ENCODE measurements around the gene PRKCB.
"Not testable (repeated sequence)": the region's sequence is repeated elsewhere in the genome, so short reads cannot be mapped to it uniquely, and the experiment has no call there.

PRKCB gene

DNA sequence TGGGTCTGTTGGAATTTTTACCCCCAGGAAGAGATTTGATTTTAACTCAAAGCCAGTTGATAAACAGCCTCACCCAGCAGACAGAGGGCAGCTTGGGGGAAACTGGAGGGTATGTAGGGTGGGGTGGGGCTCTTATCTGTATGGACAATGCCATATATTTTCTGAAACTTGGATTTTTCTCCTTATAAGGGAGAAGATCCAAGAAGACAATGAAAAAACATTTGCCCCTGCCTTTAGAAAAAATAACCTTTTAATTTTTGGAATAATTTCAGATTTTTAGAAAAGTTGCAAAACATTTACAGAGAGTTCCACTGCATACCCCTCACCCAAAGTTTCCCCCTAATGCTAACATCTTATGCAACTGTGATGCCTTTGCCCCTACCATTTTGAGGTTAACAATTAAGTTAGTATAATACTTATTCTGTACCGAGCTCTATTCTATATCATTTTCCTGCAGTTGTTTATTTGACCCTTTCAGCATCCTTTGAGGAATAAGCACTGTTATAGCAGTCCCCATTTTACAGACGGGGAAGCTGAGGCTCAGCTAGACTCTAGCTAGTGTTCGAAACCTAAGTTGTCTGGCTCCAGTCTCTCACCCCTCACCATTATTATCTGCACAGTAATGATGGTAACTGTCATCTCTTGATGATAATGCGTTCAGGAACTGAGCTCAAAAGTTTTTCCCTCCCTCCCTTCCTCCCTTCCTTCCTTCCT, 66.4 kb downstream of the PRKCB start:
- Mint-ChIP-seq H3K36me3 (peaks cover 3% of the 10 kb centered on the region), H3K27me3 (no peaks in the 10 kb centered on the region), H3K27ac (peak overlapping the region; percentile 38), H3K9me3 (no peaks in the 10 kb centered on the region), H3K4me3 (no peak overlapping the region), H3K4me1 (peaks cover 80% of the 10 kb centered on the region)

DNA sequence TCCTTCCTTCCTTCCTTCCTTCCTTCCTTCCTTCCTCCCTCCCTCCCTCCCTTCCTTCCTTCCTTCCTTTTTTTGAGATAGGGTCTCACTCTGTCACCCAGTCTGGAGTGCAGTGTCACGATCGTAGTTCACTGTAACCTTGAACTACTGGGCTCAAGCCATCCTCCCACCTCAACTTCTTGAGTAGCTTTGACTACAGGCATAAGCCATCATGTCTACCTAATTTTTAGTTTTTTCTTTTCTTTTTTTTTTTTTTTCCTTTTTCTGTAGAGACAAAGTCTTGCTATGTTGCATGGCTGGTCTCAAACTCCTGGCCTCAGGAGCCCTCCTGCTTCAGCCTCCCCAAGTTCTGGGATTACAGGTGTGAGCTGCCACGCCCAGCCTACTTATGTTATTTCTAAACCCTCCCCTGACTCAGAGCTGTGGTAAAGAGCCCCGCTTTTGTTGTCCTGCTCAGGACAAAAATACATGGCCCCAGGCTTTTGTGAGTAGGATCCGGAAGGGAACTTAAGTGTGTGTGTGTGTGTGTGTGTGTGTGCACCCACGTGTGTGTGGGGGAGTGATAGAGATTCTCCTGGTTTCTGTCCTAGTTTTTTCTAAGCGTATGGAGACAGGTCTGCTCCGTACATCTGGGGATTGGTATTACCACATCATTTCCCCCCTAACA, 67.1 kb downstream of the PRKCB start:
- Mint-ChIP-seq H3K27ac (no peak overlapping the region), H3K9me3 (no peaks in the 10 kb centered on the region), H3K4me3 (no peak overlapping the region), H3K27me3 (no peaks in the 10 kb centered on the region), H3K36me3 (peaks cover 3% of the 10 kb centered on the region), H3K4me1 (peaks cover 82% of the 10 kb centered on the region)

DNA sequence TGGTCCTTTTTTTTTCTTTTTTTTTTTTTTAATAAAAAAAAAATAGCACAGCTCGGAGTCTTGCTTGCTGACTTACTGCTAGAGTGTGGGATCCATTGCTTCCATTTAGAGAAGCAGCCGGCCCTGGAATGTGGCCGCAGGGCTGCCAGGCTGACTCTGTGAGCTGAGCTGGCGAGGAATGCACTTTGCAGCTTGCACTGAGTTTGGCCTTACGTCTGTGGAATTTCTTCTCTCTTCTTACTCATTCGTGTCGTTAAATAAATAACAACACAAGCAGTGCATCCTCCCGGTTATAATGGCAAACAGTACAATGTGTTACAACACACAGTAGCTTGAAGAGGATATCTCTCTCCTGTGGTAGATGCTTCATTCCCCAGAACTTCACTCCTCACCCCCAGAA, 69.2 kb downstream of the PRKCB start:
- H3K4me1 Mint-ChIP-seq, result peaks cover 88% of the 10 kb centered on the region
- H3K9me3 Mint-ChIP-seq, result no peaks in the 10 kb centered on the region
- H3K4me3 Mint-ChIP-seq, result no peak overlapping the region
- no peaks in the 10 kb centered on the region for H3K27me3 Mint-ChIP-seq
- peaks cover 3% of the 10 kb centered on the region for H3K36me3 Mint-ChIP-seq
- peak overlapping the region; percentile 41 for H3K27ac Mint-ChIP-seq

DNA sequence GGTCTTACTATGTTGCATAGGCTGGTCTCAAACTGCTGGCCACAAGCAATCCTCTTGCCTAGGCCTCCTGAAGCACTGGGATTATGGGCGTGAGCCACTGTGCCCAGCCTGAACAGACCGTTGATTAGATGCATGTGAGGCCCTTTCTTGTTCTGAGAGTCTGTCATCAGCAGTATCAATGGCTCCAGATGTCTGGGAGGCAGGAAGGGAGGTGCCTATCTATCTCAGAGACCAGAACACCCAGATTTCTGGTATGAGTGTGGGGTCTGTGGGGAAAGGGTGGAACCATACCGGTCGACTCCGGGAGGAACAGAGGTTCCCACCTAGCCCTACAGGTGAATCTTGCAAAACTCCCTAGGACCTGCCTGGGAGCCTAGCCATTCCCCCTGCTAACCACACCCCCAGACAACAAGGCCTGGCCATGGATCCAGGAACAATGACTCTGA, 71.7 kb downstream of the PRKCB start:
- Mint-ChIP-seq H3K4me1 (peaks cover 74% of the 10 kb centered on the region), H3K4me3 (no peak overlapping the region), H3K9me3 (no peaks in the 10 kb centered on the region), H3K27me3 (no peaks in the 10 kb centered on the region), H3K36me3 (peaks cover 4% of the 10 kb centered on the region), H3K27ac (no peak overlapping the region)

DNA sequence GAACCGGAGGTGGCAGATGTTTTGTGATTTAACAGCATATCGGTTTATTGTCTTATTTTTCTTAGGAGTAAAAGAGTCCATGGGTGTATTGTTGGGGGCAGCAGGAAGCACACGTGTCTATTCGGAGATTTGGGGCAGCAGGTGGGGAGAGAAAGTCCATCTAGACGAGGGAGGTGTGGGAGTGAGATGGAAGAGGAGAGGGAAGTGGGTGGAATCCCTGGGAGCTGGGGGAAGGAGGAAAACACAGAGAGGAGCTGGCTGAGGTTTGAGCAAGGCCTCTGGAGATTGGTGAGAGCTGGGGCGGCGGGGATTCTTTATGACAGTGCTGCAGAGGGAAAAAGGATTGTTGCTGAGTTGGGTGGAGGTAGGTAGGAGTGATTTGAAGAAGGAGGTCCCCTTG, 72.1 kb downstream of the PRKCB start:
- no peaks in the 10 kb centered on the region for H3K27me3 Mint-ChIP-seq
- H3K9me3 Mint-ChIP-seq, result no peaks in the 10 kb centered on the region
- H3K27ac Mint-ChIP-seq, result peak overlapping the region; percentile 83
- H3K36me3 Mint-ChIP-seq, result peaks cover 4% of the 10 kb centered on the region
- no peak overlapping the region for H3K4me3 Mint-ChIP-seq
- peaks cover 71% of the 10 kb centered on the region for H3K4me1 Mint-ChIP-seq

DNA sequence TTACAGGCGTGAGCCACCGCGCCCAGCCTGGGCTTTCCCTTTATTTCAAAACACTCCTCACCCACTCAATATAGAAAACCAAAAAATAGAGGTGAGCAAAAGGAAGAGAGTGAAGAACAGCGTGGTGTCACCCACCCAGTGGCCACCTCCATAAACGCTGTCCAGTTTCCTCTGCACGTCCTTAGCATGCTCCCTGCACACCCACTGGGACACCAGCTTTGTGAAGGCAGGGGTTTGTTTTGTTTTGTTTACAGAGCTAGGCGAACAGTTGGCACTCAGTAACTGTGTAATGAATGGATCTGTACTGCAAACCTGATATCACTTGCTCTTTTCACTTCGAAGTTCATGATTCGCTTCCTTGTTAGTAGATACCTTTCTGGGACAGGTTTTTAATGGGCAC, 73.0 kb downstream of the PRKCB start:
- Mint-ChIP-seq H3K4me1 (peaks cover 71% of the 10 kb centered on the region), H3K27me3 (no peaks in the 10 kb centered on the region), H3K36me3 (peaks cover 4% of the 10 kb centered on the region), H3K4me3 (no peak overlapping the region), H3K27ac (no peak overlapping the region), H3K9me3 (no peaks in the 10 kb centered on the region)

DNA sequence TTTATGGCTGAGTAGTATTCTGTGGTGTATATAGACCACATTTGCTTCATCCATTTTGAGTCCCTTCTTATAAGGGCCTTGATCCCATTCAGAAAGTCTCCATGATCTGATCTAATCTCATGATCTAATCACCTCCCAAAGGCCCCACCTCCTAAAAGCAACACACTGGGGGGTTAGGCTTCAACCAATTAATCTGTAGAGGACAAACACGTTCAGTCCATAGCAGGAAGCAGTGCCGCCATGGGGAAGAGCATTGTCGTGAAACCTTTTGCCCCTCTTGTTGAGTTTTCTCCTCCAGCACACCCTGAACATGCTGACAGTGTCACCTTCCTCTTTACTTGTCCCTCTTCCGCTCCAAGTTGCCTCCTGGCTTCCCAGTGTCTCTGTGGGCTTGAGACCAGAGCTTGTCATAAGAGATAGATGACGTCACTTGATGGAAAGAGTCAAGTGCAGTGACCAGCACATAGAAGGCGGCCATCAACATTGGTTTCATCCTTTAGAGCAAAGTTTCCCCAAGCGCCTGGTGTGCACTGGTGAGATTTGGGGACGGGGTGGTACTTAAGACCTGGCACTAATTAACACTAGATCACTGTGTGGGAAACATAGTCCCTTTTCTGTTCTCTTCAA, 74.1 kb downstream of the PRKCB start:
- Mint-ChIP-seq H3K36me3 (peaks cover 4% of the 10 kb centered on the region), H3K9me3 (no peaks in the 10 kb centered on the region), H3K27ac (peak overlapping the region; percentile 38), H3K4me3 (no peak overlapping the region), H3K4me1 (peaks cover 76% of the 10 kb centered on the region), H3K27me3 (no peaks in the 10 kb centered on the region)

DNA sequence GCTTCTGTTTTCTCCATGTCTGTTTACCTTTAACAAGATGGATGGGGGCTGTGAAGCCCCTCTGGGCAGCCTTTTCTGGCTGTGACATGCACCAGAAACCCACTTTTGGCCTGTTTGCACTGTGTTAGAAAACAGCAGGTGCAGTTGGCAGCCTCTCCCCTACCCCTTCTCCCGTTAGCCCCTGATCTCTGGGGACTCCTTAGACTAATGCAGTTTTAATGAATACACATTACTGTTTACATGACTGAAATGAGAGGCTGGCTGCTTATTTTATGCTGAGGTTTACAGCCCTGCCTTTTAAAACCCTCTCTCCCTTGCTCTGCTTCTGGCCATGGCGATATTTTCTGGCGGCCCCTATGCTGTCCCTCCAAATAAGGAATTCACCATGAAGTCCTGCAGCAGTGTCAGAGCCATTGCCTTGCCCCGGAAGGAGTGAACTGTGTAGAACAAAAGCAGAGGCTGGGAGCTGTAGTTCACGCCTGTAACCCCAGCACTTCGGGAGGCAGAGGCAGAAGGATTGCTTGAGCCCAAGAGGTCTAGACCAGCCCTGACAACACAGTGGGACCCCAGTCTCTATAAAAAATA, 79.3 kb downstream of the PRKCB start:
- Mint-ChIP-seq H3K9me3 (no peaks in the 10 kb centered on the region), H3K27me3 (no peaks in the 10 kb centered on the region), H3K4me3 (no peak overlapping the region), H3K4me1 (peaks cover 54% of the 10 kb centered on the region), H3K27ac (no peak overlapping the region), H3K36me3 (peaks cover 13% of the 10 kb centered on the region)

DNA sequence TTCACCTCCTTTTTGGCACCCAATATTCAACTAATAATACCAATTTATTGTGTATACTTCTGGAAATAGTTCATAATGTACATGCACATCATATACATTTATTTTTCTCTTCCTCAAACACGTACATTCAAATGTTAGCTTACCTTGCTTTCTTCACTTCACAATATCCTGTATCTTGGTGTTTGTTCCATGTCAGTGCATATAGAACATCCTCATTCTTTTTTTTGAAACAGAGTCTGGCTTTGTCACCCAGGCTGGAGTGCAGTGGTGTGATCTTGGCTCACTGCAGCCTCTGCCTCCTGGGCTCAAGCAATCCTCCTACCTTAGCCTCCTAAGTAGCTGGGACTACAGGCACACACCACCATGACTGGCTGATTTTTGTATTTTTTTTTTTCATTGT, 80.8 kb downstream of the PRKCB start:
- H3K4me3 Mint-ChIP-seq, result not testable (repeated sequence)

DNA sequence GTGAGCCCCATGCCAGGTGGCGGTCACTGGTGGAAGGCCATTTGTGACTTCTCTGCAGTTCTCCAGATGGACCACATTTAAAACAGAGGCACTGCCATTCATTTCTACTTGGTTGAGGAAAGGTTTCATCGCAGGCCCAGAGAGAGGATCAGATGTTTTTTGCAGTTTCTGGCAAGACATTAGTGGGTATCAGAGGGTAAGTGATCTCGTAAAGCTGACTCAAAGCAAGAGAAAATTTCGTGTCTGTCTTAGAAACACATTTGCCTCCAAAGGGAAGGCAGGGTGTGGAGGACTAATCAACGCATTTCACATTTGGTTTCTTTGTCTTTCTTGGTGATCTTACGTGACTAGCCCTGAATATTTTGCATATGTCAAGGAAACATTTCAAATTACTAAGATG, 81.8 kb downstream of the PRKCB start:
- Mint-ChIP-seq H3K27ac (no peak overlapping the region), H3K36me3 (peaks cover 13% of the 10 kb centered on the region), H3K4me3 (no peak overlapping the region), H3K9me3 (no peaks in the 10 kb centered on the region), H3K4me1 (peaks cover 69% of the 10 kb centered on the region), H3K27me3 (no peaks in the 10 kb centered on the region)

More for the DNA sequence above, 80.8 kb downstream of the PRKCB start:
- H3K27ac Mint-ChIP-seq, H3K27me3 Mint-ChIP-seq, H3K9me3 Mint-ChIP-seq: not testable (repeated sequence)
- H3K4me1 Mint-ChIP-seq, result peaks cover 62% of the 10 kb centered on the region
- H3K36me3 Mint-ChIP-seq, result peaks cover 16% of the 10 kb centered on the region

DNA sequence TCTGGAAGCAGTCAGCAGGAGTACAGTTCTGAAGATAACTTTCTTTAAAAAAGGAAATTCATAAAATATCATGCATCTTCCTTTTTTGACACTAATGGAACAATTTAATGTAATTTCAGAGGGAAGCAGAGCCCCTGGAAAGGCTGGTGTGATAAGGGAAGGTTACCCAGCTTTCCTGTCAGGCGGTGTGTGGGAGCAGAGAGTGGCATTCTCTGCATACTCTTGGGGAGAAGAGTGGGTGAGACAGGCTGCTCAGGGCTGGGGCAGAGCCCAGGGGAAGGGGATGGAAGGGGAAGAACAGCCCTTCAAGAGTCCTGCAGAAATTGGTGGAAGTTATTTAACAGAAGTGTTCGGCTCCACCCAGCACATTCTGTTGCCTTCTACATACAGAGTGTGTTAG, 84.7 kb downstream of the PRKCB start:
- peaks cover 63% of the 10 kb centered on the region for H3K4me1 Mint-ChIP-seq
- peak overlapping the region; percentile 19 for H3K27ac Mint-ChIP-seq
- H3K4me3 Mint-ChIP-seq, result no peak overlapping the region
- peaks cover 19% of the 10 kb centered on the region for H3K36me3 Mint-ChIP-seq
- H3K9me3 Mint-ChIP-seq, result no peaks in the 10 kb centered on the region
- no peaks in the 10 kb centered on the region for H3K27me3 Mint-ChIP-seq

DNA sequence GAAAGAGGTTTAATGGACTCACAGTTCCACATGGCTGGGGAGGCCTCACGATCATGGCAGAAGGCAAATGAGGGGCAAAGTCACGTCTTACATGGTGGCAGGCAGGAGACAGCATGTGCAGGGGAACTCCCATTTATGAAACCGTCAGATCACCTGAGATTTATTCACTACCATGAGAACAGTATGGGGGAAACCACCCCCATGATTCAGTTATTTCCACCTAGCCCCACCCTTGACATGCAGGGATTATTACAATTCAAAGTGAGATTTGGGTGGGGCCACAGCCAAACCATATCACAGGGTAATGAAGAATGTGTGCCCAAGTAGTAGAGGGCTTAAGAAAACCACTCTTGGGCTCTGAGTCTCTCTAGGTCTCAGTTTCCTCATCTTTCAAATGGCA, 85.1 kb downstream of the PRKCB start:
- Mint-ChIP-seq H3K36me3 (peaks cover 22% of the 10 kb centered on the region), H3K27me3 (no peaks in the 10 kb centered on the region), H3K4me1 (peaks cover 63% of the 10 kb centered on the region), H3K27ac (peak overlapping the region; percentile 19), H3K4me3 (no peak overlapping the region), H3K9me3 (no peaks in the 10 kb centered on the region)

DNA sequence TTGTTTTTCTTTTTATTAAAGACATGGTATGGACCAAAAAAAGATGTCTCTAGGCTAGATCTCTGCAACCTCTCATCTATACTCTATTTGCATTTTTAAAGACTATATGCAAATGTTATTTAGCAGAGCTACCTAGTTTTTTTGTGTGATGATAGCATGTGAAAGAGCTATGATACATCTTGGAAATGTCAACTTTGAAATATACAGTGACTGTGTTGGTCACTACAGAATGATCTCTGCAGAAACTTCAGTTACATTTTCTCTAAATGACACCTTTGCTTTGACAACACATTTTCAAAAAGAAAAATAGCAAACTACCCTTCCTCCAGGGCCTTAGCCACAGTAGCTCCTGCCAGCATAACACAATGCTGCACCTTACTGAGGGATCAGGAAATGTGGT, 86.6 kb downstream of the PRKCB start:
- Mint-ChIP-seq H3K36me3 (peaks cover 21% of the 10 kb centered on the region), H3K27ac (peak overlapping the region; percentile 56), H3K27me3 (no peaks in the 10 kb centered on the region), H3K4me1 (peaks cover 64% of the 10 kb centered on the region), H3K4me3 (no peak overlapping the region), H3K9me3 (no peaks in the 10 kb centered on the region)

DNA sequence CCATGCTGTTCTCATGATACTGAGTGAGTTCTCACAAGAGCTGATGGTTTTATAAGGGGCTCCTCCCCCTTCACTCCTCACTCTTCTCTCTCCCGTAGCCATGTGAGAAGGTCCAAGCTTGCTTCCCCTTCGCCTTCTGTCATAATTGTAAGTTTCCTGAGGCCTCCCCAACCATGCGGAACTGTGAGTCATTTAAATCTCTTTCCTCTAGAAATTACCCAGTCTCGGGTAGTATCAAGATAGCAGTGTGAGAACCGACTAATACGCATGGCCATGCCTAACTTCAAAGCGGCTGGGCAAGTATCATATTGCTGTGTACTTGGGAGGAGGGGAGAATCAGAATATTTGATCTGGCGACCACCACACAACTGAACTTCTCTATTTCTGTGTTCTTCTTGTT, 88.3 kb downstream of the PRKCB start:
- H3K27ac Mint-ChIP-seq, result no peak overlapping the region
- peaks cover 65% of the 10 kb centered on the region for H3K4me1 Mint-ChIP-seq
- H3K27me3 Mint-ChIP-seq, result no peaks in the 10 kb centered on the region

DNA sequence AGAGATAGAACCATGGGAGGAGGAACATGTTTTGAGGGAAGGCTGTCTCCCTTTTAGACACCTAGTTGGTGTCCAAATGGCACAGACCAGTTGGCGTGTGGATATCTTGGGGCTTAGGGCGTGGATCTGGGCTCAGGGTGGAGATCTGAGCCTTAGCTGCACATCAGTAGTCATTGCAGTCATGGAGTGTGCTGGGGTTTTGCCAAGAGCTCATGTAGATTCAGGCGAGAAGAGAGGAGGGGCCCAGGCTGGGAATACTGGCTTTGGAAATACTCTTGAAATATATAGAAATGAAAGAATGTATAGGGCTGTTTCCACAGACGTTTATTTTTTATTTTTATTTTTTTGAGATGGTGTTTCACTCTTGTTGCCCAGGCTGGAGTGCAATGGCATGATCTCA, 92.0 kb downstream of the PRKCB start:
- Mint-ChIP-seq H3K9me3 (no peaks in the 10 kb centered on the region), H3K27me3 (no peaks in the 10 kb centered on the region), H3K36me3 (peaks cover 11% of the 10 kb centered on the region), H3K4me3 (no peak overlapping the region), H3K4me1 (peaks cover 38% of the 10 kb centered on the region), H3K27ac (peak overlapping the region; percentile 56)

More for the DNA sequence above, 88.3 kb downstream of the PRKCB start:
- H3K4me3 Mint-ChIP-seq, result no peak overlapping the region
- peaks cover 16% of the 10 kb centered on the region for H3K36me3 Mint-ChIP-seq
- H3K9me3 Mint-ChIP-seq, result no peaks in the 10 kb centered on the region

DNA sequence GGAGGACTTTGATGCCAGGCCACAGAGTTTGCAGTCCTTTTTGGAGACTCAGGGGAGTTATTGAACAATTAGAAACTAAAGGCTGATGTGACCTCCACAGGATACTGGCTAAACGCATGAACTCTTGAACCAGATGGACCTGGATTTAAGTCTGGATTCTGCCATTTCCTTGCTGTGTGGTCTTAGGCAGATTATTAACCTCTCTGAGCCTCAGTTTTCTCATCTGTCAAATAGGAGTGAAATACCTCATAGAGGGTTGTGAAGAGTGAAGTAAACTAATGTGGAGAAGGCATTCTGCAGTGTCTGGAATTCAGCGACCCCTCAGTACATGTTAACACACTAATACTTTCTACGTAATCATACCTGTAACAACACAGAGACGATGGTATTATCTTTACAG, 93.5 kb downstream of the PRKCB start:
- H3K9me3 Mint-ChIP-seq, result peaks cover 3% of the 10 kb centered on the region
- no peak overlapping the region for H3K4me3 Mint-ChIP-seq
- H3K4me1 Mint-ChIP-seq, result peaks cover 43% of the 10 kb centered on the region
- peaks cover 16% of the 10 kb centered on the region for H3K36me3 Mint-ChIP-seq
- no peaks in the 10 kb centered on the region for H3K27me3 Mint-ChIP-seq
- no peak overlapping the region for H3K27ac Mint-ChIP-seq
